CMK (cell line): ENCODE data around the gene CLMN.

Source experiments
- DNase-seq: peaks from one replicate; pipeline ENCODE4 v3.0.0-alpha.2; 2010; ENCODE audit warnings: low read depth

CLMN gene

GRCh38 chr14:95134304-95134933 lies 185.3 kb downstream of the CLMN start:
- no peak for DNase-seq

GRCh38 chr14:95133282-95133681 lies 186.4 kb downstream of the CLMN start:
- DNase-seq: no peak

GRCh38 chr14:95132760-95133159 lies 186.9 kb downstream of the CLMN start:
- no peak for DNase-seq
